Activated T-helper 9 cell treated with anti-CD3 and anti-CD28 coated beads, Interleukin-2, amount 50 U/mL, for 16 hours (primary cell): ENCODE measurements around the gene LDLRAD1.
"Not testable (repeated sequence)": the region's sequence is repeated elsewhere in the genome, so short reads cannot be mapped to it uniquely, and the experiment has no call there.

ENCODE experiments used
- DNase-seq: peaks from one replicate; pipeline ENCODE4 v3.0.0-alpha.2; 2020; ENCODE audit warnings: low read depth

LDLRAD1 gene

GRCh38 chr1:54016343-54017282 lies 1.4 kb downstream of the LDLRAD1 start:
- DNase-seq: no peak

GRCh38 chr1:54014009-54014629 lies 3.9 kb downstream of the LDLRAD1 start:
- DNase-seq: no peak

DNA sequence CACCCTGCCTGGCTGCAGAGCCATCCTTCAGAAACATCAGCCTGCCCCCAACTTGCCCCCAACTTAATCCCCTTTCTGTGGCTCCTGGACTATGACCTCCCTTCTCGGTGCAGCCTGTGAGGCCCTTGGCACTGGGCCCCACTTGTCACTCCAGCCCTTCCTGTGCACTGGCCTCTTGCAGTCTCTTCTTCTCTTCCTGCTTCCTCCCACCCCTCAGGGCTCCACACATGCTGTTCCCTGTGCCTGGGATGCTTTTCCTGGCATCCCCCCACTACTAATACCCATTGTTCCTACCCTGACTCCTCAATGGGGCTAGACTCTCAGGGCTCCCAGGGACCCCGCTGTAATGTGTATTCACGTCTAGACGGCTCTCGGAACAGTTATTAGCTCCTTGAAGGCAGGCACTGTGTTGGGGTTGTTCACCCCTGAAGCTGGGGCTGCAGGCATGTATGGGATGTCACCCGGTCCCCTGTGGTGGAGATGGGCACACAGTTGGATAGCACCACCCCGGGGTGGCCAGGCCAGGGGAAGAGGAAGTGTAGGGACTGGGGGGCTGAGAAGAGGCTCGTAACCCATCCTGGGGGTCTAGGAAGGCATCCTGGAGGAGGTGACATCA lies 4.5 kb downstream of the LDLRAD1 start:
- DNase-seq: no peak

GRCh38 chr1:54012863-54013262 lies 5.1 kb downstream of the LDLRAD1 start:
- DNase-seq: no peak

DNA sequence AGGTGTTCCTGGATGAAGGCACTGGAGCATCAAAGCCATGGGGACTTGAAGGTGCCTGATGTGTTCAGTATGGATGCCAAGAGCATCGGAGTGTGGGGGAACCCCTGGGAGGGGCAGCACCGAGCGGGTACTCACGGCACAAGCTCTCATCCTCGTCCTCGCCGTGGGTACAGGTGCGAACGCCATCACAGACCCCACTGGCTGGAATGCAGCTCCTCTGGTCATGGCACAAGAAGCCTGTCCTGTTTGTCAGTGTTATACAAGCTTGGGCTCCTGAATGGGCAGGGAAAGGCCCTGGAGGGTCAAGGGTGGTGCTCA lies 6.0 kb downstream of the LDLRAD1 start:
- DNase-seq: no peak

DNA sequence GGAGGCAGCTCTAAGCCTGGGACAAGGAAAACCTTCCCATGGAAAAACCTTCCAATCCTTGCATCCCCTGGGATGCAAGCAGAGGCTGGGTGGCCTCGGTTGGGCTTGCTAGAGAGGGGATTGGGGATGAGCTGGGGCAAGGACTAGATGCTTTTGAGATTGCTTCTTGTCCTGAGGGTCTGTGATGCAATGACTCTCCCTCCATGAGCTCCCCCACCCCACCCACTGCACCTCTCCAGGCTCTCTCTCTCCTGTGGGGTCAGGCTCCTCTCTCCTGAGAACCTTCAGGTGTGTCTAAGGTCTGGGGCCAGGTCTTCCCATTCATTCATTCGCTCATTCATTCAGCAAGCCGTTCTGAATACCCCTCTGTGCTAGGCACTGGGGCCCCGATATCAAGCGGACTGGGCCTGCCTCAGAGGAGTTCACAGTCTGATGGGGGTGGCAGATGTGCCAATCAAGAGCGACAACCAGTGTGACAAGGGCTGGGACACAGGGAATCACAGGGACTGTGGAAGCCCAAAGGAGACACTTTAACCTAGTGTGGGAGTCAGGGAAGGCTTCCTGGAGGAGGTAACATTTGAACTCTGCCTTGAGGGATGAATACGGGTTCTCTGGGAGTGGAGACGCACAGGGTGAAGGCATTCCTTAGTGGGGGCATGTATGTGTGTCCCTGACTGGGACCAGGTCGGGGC lies 6.5 kb downstream of the LDLRAD1 start:
- no peak for DNase-seq

- DNase-seq: no peak
These were observed 7.4 kb downstream of the LDLRAD1 start for GRCh38 chr1:54010415-54011117.

DNA sequence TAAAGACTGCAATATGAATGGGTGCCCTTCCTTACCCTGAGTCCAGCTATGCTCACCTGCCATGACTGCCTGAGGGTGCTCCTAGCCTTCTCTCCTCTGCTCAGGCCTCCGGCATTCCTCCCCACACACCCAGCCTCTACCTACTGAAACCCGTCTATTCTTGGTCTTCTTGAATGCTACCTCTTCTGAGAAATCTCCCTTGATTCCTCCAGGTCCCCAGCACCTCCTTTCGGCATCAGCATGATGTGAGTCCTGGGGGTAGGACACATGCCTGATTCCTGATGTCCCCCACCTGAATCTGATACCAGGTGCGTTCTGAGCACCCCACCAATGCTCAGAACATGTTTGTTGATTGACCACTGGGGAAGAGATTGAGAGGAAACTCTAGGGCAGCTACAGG lies 8.6 kb downstream of the LDLRAD1 start:
- DNase-seq: no peak

DNA sequence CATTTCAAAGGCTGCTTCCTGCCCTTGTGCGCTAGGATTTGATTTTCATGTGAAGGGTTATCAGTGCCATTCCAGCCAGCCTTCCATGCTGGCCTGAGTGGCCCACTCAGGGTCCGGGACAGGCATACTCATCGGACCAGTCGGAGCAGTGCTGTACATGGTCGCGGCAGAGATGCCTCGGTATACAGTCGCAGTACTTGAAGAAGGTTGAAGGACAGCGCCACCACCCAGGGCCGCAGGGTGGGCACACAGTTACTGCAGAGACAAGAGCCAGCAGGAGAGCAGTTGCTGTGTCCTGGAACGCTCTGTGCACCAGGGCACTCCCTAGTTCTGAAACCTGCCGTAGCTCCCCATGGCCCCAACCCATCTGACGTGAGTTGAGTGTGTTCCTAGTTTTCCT lies 9.1 kb downstream of the LDLRAD1 start:
- DNase-seq: no peak

GRCh38 chr1:54007613-54008012 lies 10.4 kb downstream of the LDLRAD1 start:
- DNase-seq: no peak

GRCh38 chr1:54006508-54006907 lies 11.5 kb downstream of the LDLRAD1 start:
- DNase-seq: no peak

GRCh38 chr1:54004481-54005049 lies 13.4 kb downstream of the LDLRAD1 start:
- no peak for DNase-seq

- not testable (repeated sequence) for DNase-seq
These were observed 14.1 kb downstream of the LDLRAD1 start for GRCh38 chr1:54003750-54004480.

DNA sequence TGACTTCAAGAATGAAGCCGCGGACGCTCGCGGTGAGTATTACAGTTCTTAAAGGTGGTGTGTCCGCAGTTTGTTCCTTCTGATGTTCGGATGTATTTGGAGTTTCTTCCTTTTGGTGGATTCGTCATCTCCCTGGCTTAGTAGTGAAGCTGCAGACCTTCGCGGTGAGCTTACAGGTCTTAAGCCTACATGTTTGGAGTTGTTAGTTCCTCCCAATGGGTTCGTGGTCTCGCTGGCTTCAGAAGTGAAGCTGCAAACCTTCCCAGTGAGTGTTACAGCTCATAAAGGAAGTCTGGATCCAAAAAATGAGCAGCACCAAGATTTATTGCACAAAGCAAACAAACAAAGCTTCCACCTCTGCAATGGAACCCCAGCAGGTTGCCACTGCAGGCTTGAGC lies 14.7 kb downstream of the LDLRAD1 start:
- no peak for DNase-seq

- no peak for DNase-seq
These were observed 15.3 kb downstream of the LDLRAD1 start for GRCh38 chr1:54002544-54003248.

DNA sequence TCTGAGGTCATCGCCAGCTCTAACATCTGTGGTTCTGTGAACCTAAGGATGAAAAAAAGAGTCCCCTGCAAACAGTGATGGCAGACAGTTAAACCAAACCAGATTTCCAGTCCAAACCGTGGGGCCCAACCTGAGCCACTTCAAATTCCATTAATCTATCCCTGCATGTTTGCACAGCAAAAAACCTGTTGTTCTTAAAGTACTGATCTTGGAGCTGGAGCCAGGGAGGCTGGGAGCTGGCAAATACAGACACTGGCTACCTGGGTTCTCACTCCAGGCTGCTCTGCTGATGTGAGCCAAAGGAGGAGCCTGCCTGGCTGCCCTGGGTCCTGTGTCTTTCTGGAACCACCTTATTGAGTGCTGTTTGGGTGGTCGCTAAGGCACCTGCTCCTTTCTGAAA lies 16.4 kb downstream of the LDLRAD1 start:
- no peak for DNase-seq

GRCh38 chr1:53999920-54000319 lies 18.1 kb downstream of the LDLRAD1 start:
- DNase-seq: no peak

DNA sequence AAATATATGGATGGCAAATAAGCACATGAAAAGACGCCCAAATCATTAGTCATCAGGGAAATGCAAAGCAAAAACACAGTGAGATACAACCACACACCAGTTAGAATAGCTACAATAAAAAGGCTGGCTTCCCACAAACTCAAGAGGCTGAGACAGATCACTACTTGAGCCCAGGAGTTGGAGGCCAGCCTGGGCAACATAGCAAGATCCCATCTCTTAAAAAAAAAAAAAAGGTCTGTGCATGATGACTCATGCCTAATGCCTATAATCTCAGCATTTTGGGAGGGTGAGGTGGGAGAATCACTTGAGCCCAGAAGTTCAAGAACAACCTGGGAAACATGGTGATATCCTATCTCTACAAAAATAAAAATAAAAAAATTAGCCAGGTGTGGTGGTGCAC lies 19.8 kb downstream of the LDLRAD1 start:
- DNase-seq: no peak

GRCh38 chr1:53995683-53996082 lies 22.3 kb downstream of the LDLRAD1 start:
- no peak for DNase-seq

DNA sequence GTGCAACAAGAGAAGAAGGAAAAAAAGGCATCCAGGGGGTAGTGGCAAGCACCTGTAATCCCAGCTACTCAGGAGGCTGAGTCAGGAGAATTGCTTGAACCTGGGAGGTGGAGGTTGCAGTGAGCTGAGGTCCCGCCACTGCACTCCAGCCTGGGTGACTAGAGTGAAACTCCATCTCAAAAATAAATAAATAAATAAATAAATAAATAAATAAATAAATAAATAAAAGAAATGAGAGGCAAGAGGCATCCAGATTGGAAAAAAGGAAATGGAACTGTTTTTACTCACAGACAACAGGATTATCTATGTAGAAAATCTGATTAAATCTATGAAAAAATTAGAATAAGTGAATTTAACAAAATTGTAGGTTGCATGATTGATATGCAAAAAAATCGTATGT lies 23.5 kb downstream of the LDLRAD1 start:
- DNase-seq: not testable (repeated sequence)
